Mononuclear cell (primary cell): Measurements from ENCODE around the gene SLC25A53. TPM values are rescaled to one million over a fixed set of nuclear protein-coding genes. Genes with fewer than 3 reads are reported as not detected.
"Not testable (repeated sequence)": the region's sequence is repeated elsewhere in the genome, so short reads cannot be mapped to it uniquely, and the experiment has no call there.

ENCODE experiments used
- H3K27me3 ChIP-seq: 2 replicates; pipeline ENCODE4 v1.6.0; 2011; ENCODE audit warnings: low read length, control low read depth; ENCODE audit not compliant: insufficient read depth
- H3K4me1 ChIP-seq: 2 replicates; pipeline ENCODE4 v1.5.1; 2011; ENCODE audit warnings: mild to moderate bottlenecking, low read length, control low read depth; ENCODE audit not compliant: insufficient read depth
- H3K4me3 ChIP-seq: 2 replicates; pipeline ENCODE4 v1.5.1; 2011; ENCODE audit warnings: mild to moderate bottlenecking, low read length, moderate library complexity
- H3K9me3 ChIP-seq: 2 replicates; pipeline ENCODE4 v1.5.1; 2011; ENCODE audit warnings: low read depth, mild to moderate bottlenecking, control low read depth, low read length
- total RNA-seq: library from RNA; depleted of rRNA; stranded (reverse); fragments of >200 nt; gene quantifications from one replicate; pipeline ENCODE4 v1.2.3, GENCODE V29; 2012

The SLC25A53 gene
- total RNA-seq, 1 donor, result 8.3 TPM

GRCh38 chrX:104108955-104109354 is 47.9 kb downstream of the SLC25A53 start:
- H3K9me3 ChIP-seq, result no peaks in the 10 kb centered on the region
- peaks cover 18% of the 10 kb centered on the region for H3K4me1 ChIP-seq
- peaks cover 4% of the 10 kb centered on the region for H3K27me3 ChIP-seq
- no peak overlapping the region for H3K4me3 ChIP-seq

- H3K4me1 ChIP-seq, result peaks cover 11% of the 10 kb centered on the region
- no peaks in the 10 kb centered on the region for H3K27me3 ChIP-seq
- no peaks in the 10 kb centered on the region for H3K9me3 ChIP-seq
- H3K4me3 ChIP-seq, result no peak overlapping the region
Observed at GRCh38 chrX:104105330-104106262, 51.2 kb downstream of the SLC25A53 start.

GRCh38 chrX:104104676-104105075 is 52.1 kb downstream of the SLC25A53 start:
- no peaks in the 10 kb centered on the region for H3K27me3 ChIP-seq
- H3K9me3 ChIP-seq, result no peaks in the 10 kb centered on the region
- H3K4me1 ChIP-seq, result peaks cover 1% of the 10 kb centered on the region
- no peak overlapping the region for H3K4me3 ChIP-seq

- no peaks in the 10 kb centered on the region for H3K9me3 ChIP-seq
- H3K27me3 ChIP-seq, result no peaks in the 10 kb centered on the region
- no peaks in the 10 kb centered on the region for H3K4me1 ChIP-seq
- H3K4me3 ChIP-seq, result no peak overlapping the region
Observed at GRCh38 chrX:104098919-104099318, 57.9 kb downstream of the SLC25A53 start.

GRCh38 chrX:104098151-104098808 is 58.5 kb downstream of the SLC25A53 start:
- Histone ChIP-seq H3K27me3 (no peaks in the 10 kb centered on the region), H3K9me3 (no peaks in the 10 kb centered on the region), H3K4me1 (no peaks in the 10 kb centered on the region), H3K4me3 (no peak overlapping the region)

GRCh38 chrX:104085919-104086318 is 70.9 kb downstream of the SLC25A53 start:
- Histone ChIP-seq H3K9me3 (no peaks in the 10 kb centered on the region), H3K4me3 (no peak overlapping the region), H3K27me3 (no peaks in the 10 kb centered on the region), H3K4me1 (no peaks in the 10 kb centered on the region)

- Histone ChIP-seq H3K4me3 (no peak overlapping the region), H3K4me1 (no peaks in the 10 kb centered on the region), H3K27me3 (no peaks in the 10 kb centered on the region), H3K9me3 (no peaks in the 10 kb centered on the region)
Observed at GRCh38 chrX:104085477-104085876, 71.3 kb downstream of the SLC25A53 start.

GRCh38 chrX:104084534-104085277 is 72.1 kb downstream of the SLC25A53 start:
- Histone ChIP-seq H3K9me3 (no peaks in the 10 kb centered on the region), H3K27me3 (no peaks in the 10 kb centered on the region), H3K4me3 (no peak overlapping the region), H3K4me1 (no peaks in the 10 kb centered on the region)

GRCh38 chrX:104084063-104084462 is 72.7 kb downstream of the SLC25A53 start:
- H3K4me1 ChIP-seq, result no peaks in the 10 kb centered on the region
- no peaks in the 10 kb centered on the region for H3K27me3 ChIP-seq
- H3K9me3 ChIP-seq, result no peaks in the 10 kb centered on the region
- H3K4me3 ChIP-seq, result no peak overlapping the region

- not testable (repeated sequence) for H3K4me1 ChIP-seq, H3K9me3 ChIP-seq, H3K4me3 ChIP-seq, H3K27me3 ChIP-seq
Observed at GRCh38 chrX:104077854-104078253, 79.0 kb downstream of the SLC25A53 start.

- not testable (repeated sequence) for H3K9me3 ChIP-seq, H3K4me3 ChIP-seq, H3K4me1 ChIP-seq, H3K27me3 ChIP-seq
Observed at GRCh38 chrX:104075778-104076445, 80.9 kb downstream of the SLC25A53 start, which contains the start of gene TMSB15C. TSS of gene TMSB15C (minus strand) at chrX:104076236.

- H3K9me3 ChIP-seq, H3K4me1 ChIP-seq, H3K4me3 ChIP-seq, H3K27me3 ChIP-seq: not testable (repeated sequence)
Observed at GRCh38 chrX:104062636-104063035, 94.2 kb downstream of the SLC25A53 start.

GRCh38 chrX:104054956-104055355 is 101.9 kb downstream of the SLC25A53 start:
- not testable (repeated sequence) for H3K4me1 ChIP-seq, H3K9me3 ChIP-seq, H3K4me3 ChIP-seq, H3K27me3 ChIP-seq
